Peyer's patch (tissue), 4 donors: ENCODE data around the gene FAHD2B.
"Not testable (repeated sequence)": the region's sequence is repeated elsewhere in the genome, so short reads cannot be mapped to it uniquely, and the experiment has no call there.

ENCODE experiments used
- CTCF ChIP-seq, 6 experiments: fragments of 450-650 bp in 4 of 6; fragments of 200-600 bp in 2 of 6; sonication (generic) in 1 of 6; IDR thresholded peaks; one replicate each; pipeline ENCODE4 v1.5.1; 2017 to 2019; ENCODE audit warnings: antibody characterized with exemption in 6 of 6, mild to moderate bottlenecking in 3 of 6, moderate library complexity in 1 of 6
- POLR2A ChIP-seq, 2 donors: fragments of 450-650 bp; IDR thresholded peaks; one replicate each; pipeline ENCODE4 v1.5.1; 2017; ENCODE audit warnings: antibody characterized with exemption in 2 of 2, mild to moderate bottlenecking in 2 of 2, moderate library complexity in 2 of 2

- not testable (repeated sequence) for TF ChIP-seq CTCF, POLR2A (IDR thresholded peaks at IDR 0.05)
Observed at GRCh38 chr2:97059782-97060181, 34.9 kb downstream of the FAHD2B start.
